Cardiac septum (tissue), 1 donor: ENCODE measurements around the gene SUDS3. TPM values are rescaled to one million over a fixed set of nuclear protein-coding genes. Genes with fewer than 3 reads are reported as not detected.
"Not testable (repeated sequence)": the region's sequence is repeated elsewhere in the genome, so short reads cannot be mapped to it uniquely, and the experiment has no call there.

ENCODE experiments used
- DNase-seq: peaks from one replicate; pipeline ENCODE4 v3.0.0-alpha.2; 2020; ENCODE audit warnings: low spot score
- intact Hi-C: fragments of 100-400 bp; cut with DNase I; formaldehyde crosslinking; loops from one replicate; pipeline ENCODE4 v1.14.0; 2022
- total RNA-seq: library from RNA; stranded (reverse); fragmentation: NEBNext Ultra II Directional; extraction: Animal tissue kit (Norgen Biotek cat#: 25700); gene quantifications from one replicate; pipeline ENCODE4 v1.2.1, GENCODE V29; 2021
- donor health status: DM: no; HTN: no; CAD: no.

Gene SUDS3
- total RNA-seq, 1 donor from 2014 or later, result 25.4 TPM

DNA sequence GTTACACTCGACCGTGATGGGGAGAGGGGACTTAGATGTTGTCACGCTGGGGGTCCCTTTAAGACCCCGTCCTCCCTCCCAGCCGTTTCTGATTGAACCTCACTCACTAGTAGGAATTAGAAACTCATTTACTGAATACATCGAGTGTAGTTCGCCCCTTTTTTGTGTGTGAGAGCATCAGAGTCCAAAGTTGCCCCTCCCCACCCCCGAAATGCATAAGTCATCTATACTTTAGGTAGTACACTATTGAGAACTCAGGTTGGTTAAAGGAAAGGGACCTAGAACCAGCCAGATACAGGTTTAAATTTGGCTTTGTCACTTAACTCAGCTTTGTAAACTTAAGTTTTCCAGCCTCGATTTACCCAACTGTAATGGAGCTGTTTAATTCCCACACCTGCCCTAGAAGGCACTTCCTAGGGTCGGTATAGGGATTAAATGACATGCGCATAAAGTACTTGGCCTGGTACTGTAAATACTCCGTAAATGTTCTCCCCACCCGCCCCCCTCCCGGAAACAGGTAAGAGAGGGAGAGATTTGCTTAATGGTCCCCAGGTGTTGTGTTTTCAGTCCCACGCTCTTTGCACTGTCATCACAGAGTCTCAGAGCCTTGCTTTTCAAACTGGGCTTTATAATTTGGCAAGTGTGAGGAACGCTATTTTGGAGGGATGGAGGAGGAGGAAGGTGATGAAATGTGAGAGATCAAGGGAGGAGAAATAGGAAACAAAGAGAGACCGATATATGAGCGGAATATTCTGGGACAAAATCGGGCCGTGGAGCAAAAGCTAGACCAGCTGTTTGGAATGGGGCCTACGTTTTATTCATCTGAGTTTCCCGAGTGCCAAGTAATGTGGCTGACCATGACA is 897 bp downstream of the SUDS3 start:
- no peak for DNase-seq
- intact Hi-C loops, result loop anchor here (5.0 to 10.0 kb wide), 3 partner anchors 240 to 502 kb away; partner anchors contain the start of genes PEBP1 and RFC5

DNA sequence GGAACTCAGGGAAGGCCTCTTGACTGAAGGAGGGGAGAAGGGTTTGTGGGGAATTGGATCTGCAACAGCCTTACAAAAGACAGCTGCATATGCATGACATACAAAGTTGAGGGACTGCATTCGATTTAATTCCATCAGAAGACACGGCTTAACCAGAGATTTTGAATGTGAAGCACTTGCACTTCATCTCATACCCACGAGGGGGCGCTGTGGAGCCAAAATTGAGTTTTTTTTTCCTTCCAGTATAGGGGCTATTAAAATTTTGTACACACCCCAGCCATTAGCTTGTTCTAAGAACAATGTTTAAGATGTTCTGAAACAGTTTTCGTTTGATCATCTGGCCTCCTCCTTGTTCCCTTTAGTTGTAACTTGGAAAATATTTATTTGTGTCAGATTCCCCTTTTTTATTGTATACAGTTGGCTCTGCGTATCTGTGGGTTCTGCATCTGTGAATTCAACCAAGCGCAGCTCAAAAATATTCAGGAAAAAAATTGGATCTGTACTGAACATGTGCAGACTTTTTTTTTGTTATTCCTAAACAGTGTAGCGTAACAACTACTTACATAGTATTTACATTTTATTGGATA is 1.6 kb downstream of the SUDS3 start:
- no peak for DNase-seq
- intact Hi-C loops, result loop anchor here (5.0 to 10.0 kb wide), 3 partner anchors 241 to 503 kb away; partner anchors contain the start of genes PEBP1 and RFC5

DNA sequence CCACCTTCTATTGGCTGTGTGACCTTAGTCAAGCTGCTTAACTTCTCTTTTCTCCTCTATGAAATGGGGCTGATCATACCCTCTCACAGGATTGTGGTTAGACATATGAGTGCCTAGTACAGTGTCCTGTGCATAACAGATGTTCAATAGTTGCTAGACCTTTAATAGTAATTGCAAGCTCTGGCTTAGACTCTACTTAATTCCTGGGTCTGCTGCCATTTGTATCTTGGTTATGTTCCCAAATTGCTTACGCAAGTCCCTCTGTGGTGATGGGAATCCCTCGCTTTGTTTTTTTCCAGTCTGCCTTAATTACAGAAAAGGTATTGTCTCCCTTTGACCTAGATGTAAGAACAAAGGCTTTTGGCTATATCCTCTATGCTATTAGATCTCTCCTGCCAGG is 15.1 kb downstream of the SUDS3 start:
- no peak for DNase-seq
- intact Hi-C loops, result no loop called here

DNA sequence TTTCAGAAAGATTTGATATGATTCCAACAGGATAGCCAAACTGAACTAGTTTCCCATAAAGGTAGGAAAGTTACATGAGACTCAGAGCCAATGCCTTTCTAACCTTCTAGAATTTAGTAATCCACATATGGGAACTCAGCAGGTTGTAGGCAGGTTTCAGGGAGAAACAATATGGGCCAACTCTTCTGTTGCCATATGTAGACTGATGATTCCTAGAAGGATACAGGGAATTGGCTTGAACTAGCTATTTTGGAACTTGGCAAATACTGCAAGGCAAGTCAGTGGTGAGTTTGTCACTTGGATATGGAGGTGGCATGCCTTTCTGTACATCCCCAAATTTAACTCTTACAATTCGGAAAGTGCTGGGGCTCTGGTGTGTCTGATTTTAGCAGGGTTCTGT is 15.5 kb downstream of the SUDS3 start:
- no peak for DNase-seq
- intact Hi-C loops, result no loop called here

DNA sequence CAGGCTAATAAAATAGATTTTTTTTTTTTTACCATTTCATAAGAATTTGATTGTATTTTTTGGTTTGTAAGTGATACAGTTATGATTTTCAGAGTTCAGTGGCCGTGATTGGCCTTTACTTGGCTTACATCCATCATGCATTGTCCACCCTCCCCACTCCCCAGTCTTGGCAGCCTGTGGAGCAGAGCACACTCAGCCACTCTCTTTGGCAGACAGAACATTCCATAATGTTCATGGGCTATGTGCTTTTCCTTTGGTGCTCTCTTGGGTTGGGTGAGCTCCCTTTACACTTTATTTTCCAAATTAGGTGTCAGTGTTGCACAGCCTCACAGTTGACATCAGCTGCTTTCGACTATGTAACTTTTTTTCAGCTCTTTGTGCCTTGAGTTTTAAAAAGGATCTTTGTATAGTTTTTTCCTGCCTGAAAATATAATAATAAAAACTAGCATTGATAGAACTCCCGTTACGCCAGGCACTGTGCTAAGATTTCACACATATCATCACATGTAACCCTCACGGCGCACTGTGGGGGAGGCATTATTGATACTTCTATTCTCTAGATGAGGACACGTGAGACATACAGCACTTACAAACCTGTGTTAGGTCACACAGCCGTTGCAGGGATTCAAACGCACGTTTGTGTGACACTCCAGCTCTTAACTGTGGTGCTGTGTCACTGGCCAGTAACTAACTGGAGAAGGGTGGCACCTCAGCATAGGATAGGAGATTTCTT is 21.5 kb downstream of the SUDS3 start:
- no peak for DNase-seq
- intact Hi-C loops, result no loop called here

DNA sequence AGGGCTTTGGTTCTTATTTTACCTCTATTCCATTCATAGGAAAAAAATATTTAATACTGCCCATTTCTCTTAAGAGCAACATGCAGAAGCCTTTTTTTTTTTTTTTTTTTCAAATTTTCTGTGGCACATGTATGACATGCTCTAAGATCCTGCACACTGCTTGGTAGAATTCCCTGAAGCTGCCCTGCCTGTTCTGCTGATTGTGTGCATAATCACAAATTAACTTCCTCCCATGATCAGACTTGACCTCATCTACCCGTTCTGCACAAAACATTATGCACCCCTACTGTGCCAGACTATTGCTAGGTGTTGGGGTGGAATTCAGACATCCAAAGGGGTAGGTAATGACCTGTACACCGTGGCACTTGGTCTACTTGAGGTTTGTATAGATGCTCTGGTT is 22.2 kb downstream of the SUDS3 start:
- intact Hi-C loops, result no loop called here

DNA sequence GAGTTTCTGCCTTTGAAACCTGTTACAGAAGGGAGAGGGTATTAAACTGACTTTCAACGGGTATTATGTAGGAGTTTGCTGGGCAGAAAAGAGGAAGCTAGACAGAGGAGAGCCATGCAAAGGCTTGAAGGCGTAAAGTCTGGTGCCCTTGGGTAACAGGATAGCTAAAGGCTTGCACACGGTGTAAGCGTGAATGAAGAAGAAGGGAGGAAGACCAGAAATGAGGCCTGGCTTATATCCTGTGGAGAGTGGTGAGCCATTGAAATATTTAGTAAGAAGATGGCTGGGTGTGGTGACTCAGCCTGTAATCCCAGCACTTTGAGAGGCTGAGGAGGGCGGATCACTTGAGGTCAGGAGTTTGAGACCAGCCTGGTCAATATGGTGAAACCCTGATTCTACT is 22.6 kb downstream of the SUDS3 start:
- DNase-seq, result no peak
- intact Hi-C loops, result no loop called here

More for the DNA sequence above, 22.2 kb downstream of the SUDS3 start:
- DNase-seq, result no peak

DNA sequence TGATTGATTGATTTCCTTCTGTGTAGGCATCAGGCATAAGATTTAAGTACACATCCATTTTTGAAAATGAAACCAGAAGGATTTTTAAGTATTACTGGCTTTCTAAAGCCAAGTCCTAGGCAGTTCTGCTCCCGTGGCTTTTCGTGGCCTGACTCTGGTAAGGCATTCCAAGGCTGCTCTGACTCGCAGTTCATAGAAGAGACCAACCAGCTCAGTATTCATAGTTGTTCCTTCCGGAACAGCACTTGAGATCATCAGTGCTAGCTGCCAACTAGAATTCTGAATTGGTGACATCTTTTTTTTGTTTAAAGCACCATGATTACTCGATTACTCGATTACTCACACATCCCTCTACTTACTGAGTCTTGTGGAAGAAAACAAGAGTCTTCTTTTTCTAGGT is 25.9 kb downstream of the SUDS3 start:
- intact Hi-C loops, result no loop called here
- DNase-seq, result no peak

DNA sequence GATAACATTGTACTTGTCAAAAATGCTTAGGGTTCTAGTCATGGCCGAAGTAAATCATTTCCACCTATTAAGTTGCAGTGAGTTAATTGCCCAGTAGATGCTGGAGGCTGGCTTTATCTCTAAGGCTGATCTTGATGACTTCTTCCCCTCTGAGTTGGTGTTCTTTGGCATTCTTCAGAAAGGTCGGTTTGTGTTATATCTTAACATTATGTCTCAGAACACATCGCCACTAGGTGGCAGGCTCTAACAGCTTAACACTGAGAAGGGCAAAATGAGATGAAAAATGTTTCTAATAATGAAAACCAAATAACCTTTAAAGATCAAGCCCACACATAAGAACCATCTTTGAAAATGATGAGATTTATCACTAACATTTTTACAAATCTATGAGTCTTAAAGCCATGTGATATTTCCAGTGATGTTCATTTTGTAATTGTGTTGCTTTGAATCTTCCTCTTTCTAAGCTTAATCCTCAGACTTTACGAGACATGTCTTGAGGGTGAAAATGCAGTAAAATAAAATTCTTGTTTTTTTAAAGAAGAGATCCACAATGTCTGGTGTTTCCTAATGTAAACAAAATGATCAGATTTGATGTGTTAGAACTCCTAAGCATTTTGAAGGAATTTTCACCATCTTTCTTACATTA is 28.6 kb downstream of the SUDS3 start:
- intact Hi-C loops, result no loop called here
- DNase-seq, result no peak

DNA sequence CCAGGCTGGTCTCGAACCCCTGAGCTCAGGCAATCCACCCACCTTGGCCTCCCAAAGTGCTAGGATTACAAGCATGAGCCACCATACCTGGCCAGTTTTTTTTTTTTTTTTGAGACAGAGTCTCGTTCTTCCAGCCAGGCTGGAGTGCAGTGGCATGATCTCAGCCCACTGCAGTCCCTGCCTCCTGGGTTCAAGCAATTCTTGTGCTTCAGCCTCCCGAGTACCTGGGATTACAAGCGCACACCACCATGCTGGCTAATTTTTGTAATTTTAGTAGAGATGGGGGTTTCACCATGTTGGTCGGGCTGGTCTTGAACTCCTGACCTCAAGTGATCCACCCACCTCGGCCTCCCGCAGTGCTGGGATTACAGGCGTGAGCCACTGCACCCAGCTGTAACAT is 31.9 kb downstream of the SUDS3 start:
- DNase-seq, intact Hi-C loops: not testable (repeated sequence)

DNA sequence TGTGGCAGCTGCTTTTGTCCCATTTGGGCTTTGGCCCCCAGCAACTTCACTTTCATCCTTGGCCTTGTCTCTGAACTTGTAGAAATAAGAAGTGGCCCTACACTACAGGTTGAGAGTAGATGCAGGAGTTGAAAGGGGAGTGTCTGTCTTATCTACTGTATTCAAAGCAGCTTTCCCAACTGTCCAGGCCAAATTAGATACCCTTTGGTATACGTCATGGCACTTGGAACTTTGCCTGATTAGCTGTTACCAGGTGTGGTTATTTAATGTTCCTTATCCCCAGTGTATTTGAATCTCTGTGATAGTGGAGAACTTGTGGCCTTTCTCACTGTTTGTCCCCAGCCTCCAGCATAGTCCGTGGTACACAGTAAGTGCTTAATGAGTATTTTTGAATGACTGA is 33.5 kb downstream of the SUDS3 start:
- intact Hi-C loops, result no loop called here
- DNase-seq, result no peak

DNA sequence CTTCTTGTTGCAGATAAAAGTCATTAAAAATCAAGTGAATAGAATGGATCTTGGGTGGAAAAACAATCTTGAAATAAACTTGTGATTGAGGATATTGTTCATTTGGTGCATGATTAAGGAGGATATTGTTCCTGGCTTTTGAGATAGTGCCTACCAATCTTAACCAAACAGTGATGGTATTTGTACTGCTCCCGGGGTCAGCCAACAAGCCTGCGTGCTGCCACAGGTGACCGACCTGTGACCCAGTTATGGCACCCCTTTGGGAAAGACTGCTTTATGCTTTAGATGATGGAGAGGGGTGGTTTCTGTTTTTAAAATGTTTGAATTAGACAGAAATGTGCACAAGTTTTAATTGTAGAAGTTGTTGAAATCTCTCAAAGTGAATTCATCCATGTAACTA is 41.6 kb downstream of the SUDS3 start:
- no peak for DNase-seq
- intact Hi-C loops, result no loop called here

DNA sequence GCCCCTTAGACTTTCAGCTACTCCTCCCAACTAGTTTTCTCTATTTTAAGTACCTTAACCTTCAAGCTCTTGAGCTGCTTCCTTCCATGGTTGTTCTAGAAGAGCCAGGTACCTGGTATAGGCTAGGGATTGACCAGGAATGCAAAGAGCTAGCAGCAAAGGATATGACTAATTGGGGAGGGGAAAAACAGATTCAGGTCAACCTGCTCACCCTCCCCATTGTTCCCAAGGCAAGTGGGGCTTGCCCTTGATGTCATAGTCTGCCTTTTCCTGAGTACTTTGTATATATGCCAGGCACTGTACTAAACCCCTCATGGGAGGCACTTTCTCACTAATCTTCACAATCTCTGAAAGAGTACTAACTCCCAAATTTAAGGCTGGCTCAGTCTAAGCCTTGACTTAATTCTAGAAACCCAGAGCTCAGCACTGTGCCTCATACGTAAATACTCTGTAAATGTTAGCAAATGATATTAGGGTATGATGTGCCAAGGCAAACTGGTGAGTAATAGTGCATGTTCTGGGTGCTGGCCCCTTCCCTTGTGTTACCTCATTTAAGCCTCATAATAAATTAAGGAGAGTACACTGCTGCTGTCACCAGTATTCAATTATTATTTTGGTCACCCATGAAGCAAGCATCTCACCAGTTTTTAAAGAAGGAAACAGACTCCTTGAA is 42.2 kb downstream of the SUDS3 start:
- no peak for DNase-seq
- intact Hi-C loops, result no loop called here

DNA sequence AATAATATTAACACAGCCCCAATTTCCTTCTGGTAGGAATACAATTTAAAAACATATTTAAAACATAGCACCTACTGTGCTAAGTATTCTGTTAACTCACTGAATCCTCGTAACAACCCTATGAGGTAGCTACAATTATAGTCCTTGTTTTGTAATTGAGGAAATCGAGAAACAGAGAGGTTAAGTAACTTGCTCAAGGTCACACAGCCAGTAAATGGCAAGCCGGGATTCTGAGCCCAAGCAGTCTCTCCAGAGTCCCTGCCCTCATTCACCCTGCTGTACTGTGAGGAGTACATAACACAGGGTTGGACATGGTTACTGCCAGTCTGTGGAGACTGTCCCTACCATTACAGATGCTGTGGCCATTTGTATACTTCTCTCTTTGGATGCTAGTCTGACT is 44.3 kb downstream of the SUDS3 start:
- no peak for DNase-seq
- intact Hi-C loops, result no loop called here

DNA sequence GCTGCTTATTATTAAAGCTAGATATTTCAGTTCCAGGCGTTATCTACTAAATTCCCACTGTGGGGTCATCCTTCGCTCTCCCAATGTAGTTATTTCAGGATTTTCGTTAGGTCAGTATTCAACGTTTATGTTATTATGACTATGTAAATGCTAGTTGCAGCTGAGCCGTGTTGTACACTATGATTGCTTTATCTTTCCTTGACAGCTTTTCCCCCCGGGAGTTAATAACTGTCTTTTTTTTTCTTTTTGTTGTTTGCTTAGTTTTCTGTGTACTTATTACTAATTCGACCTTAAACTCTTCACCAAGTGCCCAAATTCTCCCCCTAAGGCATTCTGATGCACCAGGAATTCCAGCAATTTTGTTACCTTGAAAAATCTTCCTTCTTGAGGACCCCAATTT is 48.5 kb downstream of the SUDS3 start:
- intact Hi-C loops, result no loop called here
- DNase-seq, result no peak

DNA sequence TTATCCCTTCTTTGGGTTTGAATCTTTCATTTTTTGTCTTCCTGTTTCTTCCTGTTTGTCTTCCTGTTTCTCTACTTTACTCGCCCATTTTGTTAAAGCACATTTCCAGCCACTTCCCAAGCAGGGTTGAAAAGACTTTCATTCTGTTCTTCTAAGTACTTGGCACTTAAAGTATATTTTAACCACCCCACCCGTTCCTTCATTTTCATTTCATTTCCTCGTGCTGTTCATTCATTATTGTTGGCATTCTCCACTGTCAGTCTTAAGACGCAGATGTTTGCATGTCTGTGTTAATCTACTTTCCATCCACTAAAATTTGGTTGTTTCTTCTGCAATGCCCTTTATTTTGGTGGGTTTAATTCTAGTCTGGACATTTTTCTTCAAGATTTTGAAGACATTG is 49.0 kb downstream of the SUDS3 start:
- intact Hi-C loops, result no loop called here
- DNase-seq, result no peak

DNA sequence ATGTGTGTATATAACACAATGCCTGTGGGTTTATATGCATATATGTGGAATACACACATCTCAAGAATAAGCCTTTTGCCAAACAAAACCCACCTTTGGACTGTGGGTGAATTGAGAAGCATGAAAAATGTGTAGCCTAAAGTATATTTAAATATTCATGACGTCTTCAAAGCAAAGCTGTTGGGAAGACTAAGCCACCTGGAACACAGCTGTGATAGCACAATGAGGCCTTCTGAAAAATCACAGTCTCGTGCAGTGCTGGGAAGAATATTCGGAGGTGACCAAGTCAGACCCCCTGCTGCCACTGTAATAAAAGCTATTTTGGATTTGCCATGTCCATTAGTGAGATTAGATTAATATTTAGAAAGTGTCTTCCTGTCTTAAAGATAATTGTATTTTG is 51.5 kb downstream of the SUDS3 start:
- DNase-seq, result no peak
- intact Hi-C loops, result no loop called here

DNA sequence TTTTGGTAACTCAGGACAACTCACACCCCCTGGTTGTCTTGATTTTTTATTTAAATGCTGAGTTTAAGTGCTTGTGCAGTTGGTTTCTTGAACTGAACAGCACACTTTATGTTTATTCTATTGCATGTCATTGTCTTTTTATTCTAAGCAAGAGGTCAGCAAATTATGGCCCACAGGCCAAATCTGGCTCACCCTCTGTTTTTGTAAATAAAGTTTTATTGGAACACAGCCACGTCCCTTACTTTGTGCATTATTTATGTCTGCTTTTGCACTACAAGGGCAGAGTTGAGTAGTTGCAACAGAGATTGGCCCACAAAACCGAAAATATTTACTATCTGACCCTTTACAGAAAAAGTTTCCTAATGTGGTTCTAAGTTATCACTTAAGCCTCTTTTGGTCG is 52.3 kb downstream of the SUDS3 start:
- DNase-seq, result no peak
- intact Hi-C loops, result no loop called here

DNA sequence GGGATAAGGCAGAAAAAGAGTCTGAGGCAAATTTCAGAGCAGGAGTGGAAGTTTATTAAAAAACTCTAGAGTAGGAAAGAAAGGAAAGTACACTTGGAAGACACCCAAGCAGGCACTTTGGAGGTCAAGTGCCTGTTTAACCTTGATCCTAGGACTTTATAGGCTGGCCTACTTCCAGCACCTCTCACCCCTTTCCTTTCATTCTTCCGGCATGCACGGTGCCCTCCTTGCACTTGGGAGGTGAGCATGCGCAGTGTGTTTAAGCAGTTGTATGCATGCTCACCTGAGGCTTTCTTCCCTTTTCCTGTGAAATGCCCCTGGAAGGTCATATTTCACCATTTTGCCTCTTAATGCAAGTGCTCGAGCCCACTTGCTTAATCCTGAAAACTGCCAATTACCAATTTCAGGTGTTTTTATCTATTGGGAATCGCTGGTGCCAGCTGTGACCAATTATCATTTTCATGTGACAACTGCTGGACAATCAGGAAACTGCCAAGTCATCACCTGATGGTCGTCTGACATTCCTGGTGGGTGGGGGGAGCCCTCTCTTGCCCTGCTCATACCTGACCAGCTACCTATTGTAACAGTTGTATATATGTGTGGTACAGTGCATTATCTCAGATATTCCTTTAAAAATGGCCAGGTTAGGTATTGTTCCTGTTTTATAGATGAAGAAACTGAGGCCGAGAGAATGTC is 53.5 kb downstream of the SUDS3 start:
- intact Hi-C loops, result no loop called here
- no peak for DNase-seq
